WTC11 (cell line): ENCODE measurements around the gene TBX4. TPM values are rescaled to one million over a fixed set of nuclear protein-coding genes. Genes with fewer than 3 reads are reported as not detected.
A peak's percentile ranks its signal among the peaks of the same experiment; 100 is the strongest.

Experiments
- ATAC-seq: fragments of 200-7000 bp; cut with Tn5 transposase; 2 replicates; pipeline ENCODE4 v1.10.0; 2021; ENCODE audit warnings: mild to moderate bottlenecking, moderate library complexity
- CTCF ChIA-PET: fragments of 300-600 bp; sonication (Branson Sonifier 250); formaldehyde crosslinking; loops from one replicate; lab custom pipeline; 2021; ENCODE audit warnings: antibody characterized with exemption; lab: Charles Lee
- POLR2A ChIA-PET: fragments of 350-600 bp; sonication (Branson Sonifier 250); formaldehyde crosslinking; loops from one replicate; lab custom pipeline; 2021; ENCODE audit warnings: antibody characterized with exemption; lab: Charles Lee
- DNase-seq: peaks from one replicate; pipeline ENCODE4 v3.0.0; 2021; ENCODE audit warnings: low spot score
- H3K27ac Mint-ChIP-seq: 2 replicates; pipeline ENCODE4 v1.8.0; 2021; ENCODE audit warnings: mixed read lengths
- H3K27me3 Mint-ChIP-seq: 2 replicates; pipeline ENCODE4 v1.8.0; 2021; ENCODE audit warnings: low read depth, mild to moderate bottlenecking, moderate library complexity, mixed read lengths
- H3K36me3 Mint-ChIP-seq: 2 replicates; pipeline ENCODE4 v1.8.0; 2021; ENCODE audit warnings: mixed read lengths
- H3K4me1 Mint-ChIP-seq: 2 replicates; pipeline ENCODE4 v1.8.0; 2022; ENCODE audit warnings: mixed read lengths
- H3K4me3 Mint-ChIP-seq: 2 replicates; pipeline ENCODE4 v1.8.0; 2021; ENCODE audit warnings: mild to moderate bottlenecking, moderate library complexity, mixed read lengths
- H3K9me3 Mint-ChIP-seq: 2 replicates; pipeline ENCODE4 v1.8.0; 2021; ENCODE audit warnings: mixed read lengths
- AFF4 ChIP-seq: sonication (generic); formaldehyde crosslinking; IDR thresholded peaks from 2 replicates; pipeline ENCODE4 v1.8.1; 2023; ENCODE audit warnings: mild to moderate bottlenecking, missing genetic modification reagents, borderline replicate concordance
- AR ChIP-seq: fragments of 250-450 bp; sonication (Bioruptor Pico); IDR thresholded peaks from 2 replicates; pipeline ENCODE4 v1.9.0; 2021; ENCODE audit warnings: mild to moderate bottlenecking
- ATF3 ChIP-seq: sonication (generic); formaldehyde crosslinking; conservative IDR thresholded peaks from 2 replicates; pipeline ENCODE4 v1.8.1; 2022; ENCODE audit warnings: mild to moderate bottlenecking, missing genetic modification reagents
- E2F1 ChIP-seq: sonication (generic); formaldehyde crosslinking; IDR thresholded peaks from 2 replicates; pipeline ENCODE4 v1.8.0; 2022; ENCODE audit warnings: mild to moderate bottlenecking, missing genetic modification reagents
- E2F4 ChIP-seq: sonication (generic); formaldehyde crosslinking; IDR thresholded peaks from 2 replicates; pipeline ENCODE4 v1.8.1; 2022; ENCODE audit warnings: low read depth, mild to moderate bottlenecking, moderate library complexity, missing genetic modification reagents, borderline replicate concordance
- EMX1 ChIP-seq: fragments of 250-450 bp; sonication (Bioruptor Pico); IDR thresholded peaks from 2 replicates; pipeline ENCODE4 v1.8.0; 2021; ENCODE audit warnings: mild to moderate bottlenecking
- FOXK1 ChIP-seq: sonication (generic); formaldehyde crosslinking; IDR thresholded peaks from 2 replicates; pipeline ENCODE4 v1.8.0; 2022; ENCODE audit warnings: mild to moderate bottlenecking, moderate library complexity, missing genetic modification reagents
- HMGXB4 ChIP-seq: sonication (generic); formaldehyde crosslinking; IDR thresholded peaks from 2 replicates; pipeline ENCODE4 v1.8.1; 2023; ENCODE audit warnings: mild to moderate bottlenecking, moderate library complexity, missing genetic modification reagents
- JUN ChIP-seq: sonication (generic); formaldehyde crosslinking; IDR thresholded peaks from 2 replicates; pipeline ENCODE4 v1.8.0; 2023; ENCODE audit warnings: mild to moderate bottlenecking, missing genetic modification reagents
- NFE2L1 ChIP-seq: sonication (generic); formaldehyde crosslinking; IDR thresholded peaks from 2 replicates; pipeline ENCODE4 v1.8.1; 2023; ENCODE audit warnings: missing genetic modification reagents
- USF1 ChIP-seq: sonication (generic); formaldehyde crosslinking; IDR thresholded peaks from 2 replicates; pipeline ENCODE4 v1.8.0; 2022; ENCODE audit warnings: mild to moderate bottlenecking, missing genetic modification reagents
- ZMAT4 ChIP-seq: fragments of 250-450 bp; sonication (Bioruptor Pico); IDR thresholded peaks from 2 replicates; pipeline ENCODE4 v1.9.0; 2021; ENCODE audit warnings: mild to moderate bottlenecking
- ZNF219 ChIP-seq: sonication (generic); formaldehyde crosslinking; IDR thresholded peaks from 2 replicates; pipeline ENCODE4 v1.8.0; 2023; ENCODE audit warnings: missing genetic modification reagents, mild to moderate bottlenecking, borderline replicate concordance
- ZNF281 ChIP-seq: sonication (generic); formaldehyde crosslinking; IDR thresholded peaks from 2 replicates; pipeline ENCODE4 v1.8.0; 2023; ENCODE audit warnings: mild to moderate bottlenecking, missing genetic modification reagents
- ZNF671 ChIP-seq: fragments of 250-450 bp; sonication (Bioruptor Pico); IDR thresholded peaks from 2 replicates; pipeline ENCODE4 v1.8.0; 2021; ENCODE audit warnings: mild to moderate bottlenecking
- total RNA-seq: library from RNA; stranded (reverse); gene quantifications from 3 replicates; pipeline ENCODE4 v1.2.3, GENCODE V29; 2021

The TBX4 gene
- total RNA-seq, 1 experiment from 2014 or later = not detected

GRCh38 chr17:61411261-61412142 is 40.7 kb upstream of the TBX4 start:
- DNase-seq (peak; percentile 61), ATAC-seq (peak; percentile 3)
- Mint-ChIP-seq H3K4me3 (peak overlapping the region; percentile 73), H3K27ac (no peak overlapping the region), H3K27me3 (peaks cover 90% of the 10 kb centered on the region), H3K36me3 (no peaks in the 10 kb centered on the region), H3K9me3 (no peaks in the 10 kb centered on the region), H3K4me1 (peaks cover 20% of the 10 kb centered on the region)
- CTCF ChIA-PET = interaction anchor here (0.6 to 6.4 kb wide), 31 partner anchors 8 to 1128 kb away, joined by 3 to 46 read pairs (median 6); partner anchors contain the start of genes BRIP1 and TBX2
- POLR2A ChIA-PET = interaction anchor here (0.9 kb wide), 1 partner anchor 655 kb away, joined by 3 read pairs; no protein-coding TSS in a partner anchor
- TF ChIP-seq HMGXB4 (CRISPR knock-in tag) = peak; percentile 91
- TF ChIP-seq AFF4 (CRISPR knock-in tag) = no peak
- peak; percentile 35; the same call in 1 of the 2 replicates for TF ChIP-seq NFE2L1 (CRISPR knock-in tag)
- no peak for TF ChIP-seq EMX1 (CRISPR knock-in tag)
- TF ChIP-seq ZMAT4 (CRISPR knock-in tag) = no peak
- TF ChIP-seq USF1 (CRISPR knock-in tag) = peak; percentile 21; the same call in 1 of the 2 replicates
- no peak for TF ChIP-seq ZNF671

- peak; percentile 38 for ATAC-seq
- peak; percentile 81 for DNase-seq
- Mint-ChIP-seq H3K36me3 (no peaks in the 10 kb centered on the region), H3K27ac (no peak overlapping the region), H3K4me1 (peaks cover 20% of the 10 kb centered on the region), H3K27me3 (peaks cover 90% of the 10 kb centered on the region), H3K4me3 (peak overlapping the region; percentile 73), H3K9me3 (no peaks in the 10 kb centered on the region)
- POLR2A ChIA-PET = interaction anchor here (0.9 kb wide), 1 partner anchor 654 kb away, joined by 3 read pairs; no protein-coding TSS in a partner anchor
- CTCF ChIA-PET = interaction anchor here (0.5 to 6.4 kb wide), 31 partner anchors 8 to 697 kb away, joined by 3 to 46 read pairs (median 5); partner anchors contain the start of gene TBX2
- TF ChIP-seq AR (CRISPR knock-in tag) (no peak), ATF3 (no peak), ZNF219 (CRISPR knock-in tag) (no peak), FOXK1 (peak; percentile 34; the same call in 1 of the 2 replicates), E2F1 (CRISPR knock-in tag) (no peak), ZNF281 (peak; percentile 42; the same call in 1 of the 2 replicates), JUN (CRISPR knock-in tag) (no peak), E2F4 (CRISPR knock-in tag) (no peak)
Measured at GRCh38 chr17:61412143-61412859, 39.9 kb upstream of the TBX4 start.
